WTC11 (cell line): ENCODE data around the gene DMGDH. TPM values are rescaled to one million over a fixed set of nuclear protein-coding genes. Genes with fewer than 3 reads are reported as not detected.

ENCODE experiments used
- ATAC-seq: fragments of 200-7000 bp; cut with Tn5 transposase; 2 replicates; pipeline ENCODE4 v1.10.0; 2021; ENCODE audit warnings: mild to moderate bottlenecking, moderate library complexity
- CTCF ChIA-PET: fragments of 300-600 bp; sonication (Branson Sonifier 250); formaldehyde crosslinking; loops from one replicate; lab custom pipeline; 2021; ENCODE audit warnings: antibody characterized with exemption; lab: Charles Lee
- POLR2A ChIA-PET: fragments of 350-600 bp; sonication (Branson Sonifier 250); formaldehyde crosslinking; loops from one replicate; lab custom pipeline; 2021; ENCODE audit warnings: antibody characterized with exemption; lab: Charles Lee
- DNase-seq: peaks from one replicate; pipeline ENCODE4 v3.0.0; 2021; ENCODE audit warnings: low spot score
- H3K27ac Mint-ChIP-seq: 2 replicates; pipeline ENCODE4 v1.8.0; 2021; ENCODE audit warnings: mixed read lengths
- H3K27me3 Mint-ChIP-seq: 2 replicates; pipeline ENCODE4 v1.8.0; 2021; ENCODE audit warnings: low read depth, mild to moderate bottlenecking, moderate library complexity, mixed read lengths
- H3K36me3 Mint-ChIP-seq: 2 replicates; pipeline ENCODE4 v1.8.0; 2021; ENCODE audit warnings: mixed read lengths
- H3K4me1 Mint-ChIP-seq: 2 replicates; pipeline ENCODE4 v1.8.0; 2022; ENCODE audit warnings: mixed read lengths
- H3K4me3 Mint-ChIP-seq: 2 replicates; pipeline ENCODE4 v1.8.0; 2021; ENCODE audit warnings: mild to moderate bottlenecking, moderate library complexity, mixed read lengths
- H3K9me3 Mint-ChIP-seq: 2 replicates; pipeline ENCODE4 v1.8.0; 2021; ENCODE audit warnings: mixed read lengths
- CBFB ChIP-seq: sonication (generic); formaldehyde crosslinking; IDR thresholded peaks from 2 replicates; pipeline ENCODE4 v1.8.1; 2022; ENCODE audit warnings: mild to moderate bottlenecking, low read depth, missing genetic modification reagents
- CREB1 ChIP-seq: sonication (generic); formaldehyde crosslinking; IDR thresholded peaks from 2 replicates; pipeline ENCODE4 v1.8.0; 2023; ENCODE audit warnings: mild to moderate bottlenecking, missing genetic modification reagents
- E2F4 ChIP-seq: sonication (generic); formaldehyde crosslinking; IDR thresholded peaks from 2 replicates; pipeline ENCODE4 v1.8.1; 2022; ENCODE audit warnings: low read depth, mild to moderate bottlenecking, moderate library complexity, missing genetic modification reagents, borderline replicate concordance
- EMX1 ChIP-seq: fragments of 250-450 bp; sonication (Bioruptor Pico); IDR thresholded peaks from 2 replicates; pipeline ENCODE4 v1.8.0; 2021; ENCODE audit warnings: mild to moderate bottlenecking
- ERG ChIP-seq: fragments of 250-450 bp; sonication (Bioruptor Pico); IDR thresholded peaks from 2 replicates; pipeline ENCODE4 v1.8.0; 2021; ENCODE audit warnings: mild to moderate bottlenecking
- MXD4 ChIP-seq: fragments of 250-450 bp; sonication (Bioruptor Pico); IDR thresholded peaks from 2 replicates; pipeline ENCODE4 v1.8.0; 2021; ENCODE audit warnings: mild to moderate bottlenecking, moderate library complexity, borderline replicate concordance
- MYBL2 ChIP-seq: sonication (generic); formaldehyde crosslinking; IDR thresholded peaks from 2 replicates; pipeline ENCODE4 v1.8.1; 2023; ENCODE audit warnings: mild to moderate bottlenecking, moderate library complexity, missing genetic modification reagents
- NFATC4 ChIP-seq: fragments of 250-450 bp; sonication (Bioruptor Pico); IDR thresholded peaks from 2 replicates; pipeline ENCODE4 v1.9.0; 2021; ENCODE audit warnings: mild to moderate bottlenecking
- PREB ChIP-seq: sonication (generic); formaldehyde crosslinking; IDR thresholded peaks from 2 replicates; pipeline ENCODE4 v1.8.1; 2022; ENCODE audit warnings: mild to moderate bottlenecking, missing genetic modification reagents, moderate library complexity, borderline replicate concordance
- RELA ChIP-seq: sonication (generic); formaldehyde crosslinking; IDR thresholded peaks from 2 replicates; pipeline ENCODE4 v1.8.1; 2022; ENCODE audit warnings: missing genetic modification reagents, mild to moderate bottlenecking, borderline replicate concordance
- SMAD3 ChIP-seq: sonication (generic); formaldehyde crosslinking; IDR thresholded peaks from 2 replicates; pipeline ENCODE4 v1.8.0; 2022; ENCODE audit warnings: missing genetic modification reagents, mild to moderate bottlenecking, borderline replicate concordance
- TEAD4 ChIP-seq: sonication (generic); formaldehyde crosslinking; IDR thresholded peaks from 2 replicates; pipeline ENCODE4 v1.8.0; 2022; ENCODE audit warnings: mild to moderate bottlenecking, missing genetic modification reagents
- USF2 ChIP-seq: sonication (generic); formaldehyde crosslinking; IDR thresholded peaks from 2 replicates; pipeline ENCODE4 v1.8.1; 2023; ENCODE audit warnings: mild to moderate bottlenecking, missing genetic modification reagents, moderate library complexity
- ZBTB43 ChIP-seq: sonication (generic); formaldehyde crosslinking; IDR thresholded peaks from 2 replicates; pipeline ENCODE4 v1.8.1; 2023; ENCODE audit warnings: mild to moderate bottlenecking, missing genetic modification reagents
- ZNF425 ChIP-seq: fragments of 250-450 bp; sonication (Bioruptor Pico); conservative IDR thresholded peaks from 2 replicates; pipeline ENCODE4 v1.9.0; 2021; ENCODE audit warnings: mild to moderate bottlenecking
- ZNF512 ChIP-seq: sonication (generic); formaldehyde crosslinking; IDR thresholded peaks from 2 replicates; pipeline ENCODE4 v1.8.1; 2022; ENCODE audit warnings: missing genetic modification reagents, borderline replicate concordance
- ZNF671 ChIP-seq: fragments of 250-450 bp; sonication (Bioruptor Pico); IDR thresholded peaks from 2 replicates; pipeline ENCODE4 v1.8.0; 2021; ENCODE audit warnings: mild to moderate bottlenecking
- ZSCAN18 ChIP-seq: fragments of 250-450 bp; sonication (Bioruptor Pico); IDR thresholded peaks from 2 replicates; pipeline ENCODE4 v2.1.2; 2022; ENCODE audit warnings: mild to moderate bottlenecking, moderate library complexity
- total RNA-seq: library from RNA; stranded (reverse); gene quantifications from 3 replicates; pipeline ENCODE4 v1.2.3, GENCODE V29; 2021

The DMGDH gene
- total RNA-seq, 1 experiment from 2014 or later: 0.35 TPM

GRCh38 chr5:79021753-79022152 lies 47.7 kb downstream of the DMGDH start:
- Mint-ChIP-seq H3K4me3 (peak overlapping the region; percentile 48; the same call in 1 of the 2 replicates), H3K27ac (no peak overlapping the region), H3K36me3 (no peaks in the 10 kb centered on the region), H3K4me1 (peaks cover 20% of the 10 kb centered on the region), H3K9me3 (no peaks in the 10 kb centered on the region), H3K27me3 (no peaks in the 10 kb centered on the region; the same call in 1 of the 2 replicates)
- DNase-seq (no peak), ATAC-seq (peak; percentile 59)
- ChIA-PET CTCF (interaction anchor here (0.6 to 8.5 kb wide), 27 partner anchors 15 to 753 kb away, joined by 3 to 358 read pairs (median 4); partner anchors contain the start of gene ARSB), POLR2A (no interaction called here)
- TF ChIP-seq PREB (CRISPR knock-in tag): no peak
- no peak for TF ChIP-seq MXD4 (CRISPR knock-in tag)
- no peak for TF ChIP-seq CBFB (CRISPR knock-in tag)
- no peak for TF ChIP-seq MYBL2 (CRISPR knock-in tag)
- no peak for TF ChIP-seq ZBTB43 (CRISPR knock-in tag)
- no peak for TF ChIP-seq EMX1 (CRISPR knock-in tag)
- no peak for TF ChIP-seq CREB1 (CRISPR knock-in tag)
- TF ChIP-seq E2F4 (CRISPR knock-in tag): no peak
- no peak for TF ChIP-seq TEAD4 (CRISPR knock-in tag)
- TF ChIP-seq ERG: no peak
- no peak for TF ChIP-seq ZNF512
- no peak for TF ChIP-seq ZNF671
- no peak for TF ChIP-seq RELA
- no peak for TF ChIP-seq ZNF425 (CRISPR knock-in tag)
- no peak for TF ChIP-seq ZSCAN18 (CRISPR knock-in tag)
- TF ChIP-seq NFATC4 (CRISPR knock-in tag): no peak
- TF ChIP-seq SMAD3 (CRISPR knock-in tag): no peak
- no peak for TF ChIP-seq USF2 (CRISPR knock-in tag)
